Measurements from ENCODE around the gene PWWP2B.
"Not testable (repeated sequence)": the region's sequence is repeated elsewhere in the genome, so short reads cannot be mapped to it uniquely, and the experiment has no call there.

The PWWP2B gene

GRCh38 chr10:132434405-132435005 is 37.5 kb downstream of the PWWP2B start:
- Histone ChIP-seq H3K27me3 (ENCODE audit: insufficient read depth, low read depth) (no peaks in the 10 kb centered on the region), H3K36me3 (ENCODE audit: insufficient read depth) (no peaks in the 10 kb centered on the region), H3K4me3 (IDR thresholded peaks at IDR 0.05; ENCODE audit: insufficient read depth, low read depth, low read length) (no peak overlapping the region), H3K79me2 (ENCODE audit: insufficient read depth, low read depth) (no peaks in the 10 kb centered on the region), H3K4me2 (no peak overlapping the region), H2AFZ (ENCODE audit: low read depth) (no peak overlapping the region), H3K9ac (no peak overlapping the region), H3K27ac (no peak overlapping the region), H4K20me1 (ENCODE audit: insufficient read depth) (no peaks in the 10 kb centered on the region), H3K4me1 (ENCODE audit: low read depth, poor library complexity, severe bottlenecking) (no peaks in the 10 kb centered on the region)
- TF ChIP-seq CTCF (conservative IDR thresholded peaks at IDR 0.05; ENCODE audit: low read depth, low read length) = no peak

- not testable (repeated sequence) for H3K27ac ChIP-seq; H3K79me2 ChIP-seq (ENCODE audit: insufficient read depth, low read depth); H3K36me3 ChIP-seq (ENCODE audit: insufficient read depth); H2AFZ ChIP-seq (ENCODE audit: low read depth); H3K4me2 ChIP-seq; H3K4me1 ChIP-seq (ENCODE audit: low read depth, poor library complexity, severe bottlenecking); H3K9ac ChIP-seq; H3K4me3 ChIP-seq (IDR thresholded peaks at IDR 0.05; ENCODE audit: insufficient read depth, low read depth, low read length); H4K20me1 ChIP-seq (ENCODE audit: insufficient read depth); H3K27me3 ChIP-seq (ENCODE audit: insufficient read depth, low read depth)
These were observed 38.3 kb downstream of the PWWP2B start for GRCh38 chr10:132435320-132435719.

- H3K4me2 ChIP-seq; H3K79me2 ChIP-seq (ENCODE audit: insufficient read depth, low read depth); H3K9ac ChIP-seq; H2AFZ ChIP-seq (ENCODE audit: low read depth); H3K27me3 ChIP-seq (ENCODE audit: insufficient read depth, low read depth); H4K20me1 ChIP-seq (ENCODE audit: insufficient read depth); H3K27ac ChIP-seq; H3K36me3 ChIP-seq (ENCODE audit: insufficient read depth); H3K4me3 ChIP-seq (IDR thresholded peaks at IDR 0.05; ENCODE audit: insufficient read depth, low read depth, low read length); H3K4me1 ChIP-seq (ENCODE audit: low read depth, poor library complexity, severe bottlenecking): not testable (repeated sequence)
These were observed 39.1 kb downstream of the PWWP2B start for GRCh38 chr10:132436096-132436495.

- Histone ChIP-seq H3K79me2 (ENCODE audit: insufficient read depth, low read depth) (no peaks in the 10 kb centered on the region), H3K27ac (no peak overlapping the region), H3K4me3 (IDR thresholded peaks at IDR 0.05; ENCODE audit: insufficient read depth, low read depth, low read length) (no peak overlapping the region), H2AFZ (ENCODE audit: low read depth) (no peak overlapping the region), H3K9ac (no peak overlapping the region), H4K20me1 (ENCODE audit: insufficient read depth) (no peaks in the 10 kb centered on the region), H3K4me2 (no peak overlapping the region), H3K4me1 (ENCODE audit: low read depth, poor library complexity, severe bottlenecking) (no peaks in the 10 kb centered on the region), H3K36me3 (ENCODE audit: insufficient read depth) (no peaks in the 10 kb centered on the region), H3K27me3 (ENCODE audit: insufficient read depth, low read depth) (no peaks in the 10 kb centered on the region)
- no peak for TF ChIP-seq CTCF (conservative IDR thresholded peaks at IDR 0.05; ENCODE audit: low read depth, low read length)
These were observed 39.9 kb downstream of the PWWP2B start for GRCh38 chr10:132436861-132437410.

GRCh38 chr10:132437541-132437950 is 40.5 kb downstream of the PWWP2B start:
- no peak for TF ChIP-seq CTCF (conservative IDR thresholded peaks at IDR 0.05; ENCODE audit: low read depth, low read length)
- H2AFZ ChIP-seq (ENCODE audit: low read depth) = no peak overlapping the region
- H3K4me2 ChIP-seq = no peak overlapping the region
- H3K36me3 ChIP-seq (ENCODE audit: insufficient read depth) = no peaks in the 10 kb centered on the region
- H4K20me1 ChIP-seq (ENCODE audit: insufficient read depth) = no peaks in the 10 kb centered on the region
- H3K9ac ChIP-seq = no peak overlapping the region
- H3K4me3 ChIP-seq (IDR thresholded peaks at IDR 0.05; ENCODE audit: insufficient read depth, low read depth, low read length) = no peak overlapping the region
- H3K4me1 ChIP-seq (ENCODE audit: low read depth, poor library complexity, severe bottlenecking) = no peaks in the 10 kb centered on the region
- H3K79me2 ChIP-seq (ENCODE audit: insufficient read depth, low read depth) = no peaks in the 10 kb centered on the region
- H3K27me3 ChIP-seq (ENCODE audit: insufficient read depth, low read depth) = no peaks in the 10 kb centered on the region
- H3K27ac ChIP-seq = no peak overlapping the region
